H7 (cell line): ENCODE data around the gene IFT81. TPM values are rescaled to one million over a fixed set of nuclear protein-coding genes. Genes with fewer than 3 reads are reported as not detected.

ENCODE experiments used
- DNase-seq: peaks from one replicate; pipeline ENCODE4 v3.0.0; 2012
- H3K27me3 ChIP-seq: 2 replicates; pipeline ENCODE4 v1.6.0; 2011; ENCODE audit warnings: mild to moderate bottlenecking, low read length; ENCODE audit not compliant: control insufficient read depth, insufficient read depth
- H3K36me3 ChIP-seq: replicated peaks from 2 replicates; pipeline ENCODE4 v1.5.1; 2011; ENCODE audit warnings: low read length; ENCODE audit not compliant: control insufficient read depth, insufficient read depth
- H3K4me3 ChIP-seq: 2 replicates; pipeline ENCODE4 v1.5.1; 2011; ENCODE audit warnings: low read depth, mild to moderate bottlenecking, control low read depth, low read length, moderate library complexity; ENCODE audit not compliant: insufficient read depth
- total RNA-seq: library from RNA; depleted of rRNA; stranded (reverse); fragments of >200 nt; shearing (Covaris generic); gene quantifications from 2 replicates; pipeline ENCODE4 v1.2.3, GENCODE V29; 2014

IFT81 gene
- total RNA-seq, 1 experiment from 2014 or later: 7.0 TPM

- peak; percentile 90 for DNase-seq
- H3K27me3 ChIP-seq: no peaks in the 10 kb centered on the region
- H3K36me3 ChIP-seq: no peaks in the 10 kb centered on the region
- H3K4me3 ChIP-seq: no peak overlapping the region
These were observed 21.9 kb upstream of the IFT81 start for GRCh38 chr12:110102255-110102654.

GRCh38 chr12:110104188-110105094, 19.7 kb upstream of the IFT81 start:
- no peaks in the 10 kb centered on the region for H3K27me3 ChIP-seq
- H3K36me3 ChIP-seq: no peaks in the 10 kb centered on the region
- no peak for DNase-seq

GRCh38 chr12:110105159-110105558, 19.0 kb upstream of the IFT81 start:
- DNase-seq: no peak
- Histone ChIP-seq H3K27me3 (no peaks in the 10 kb centered on the region), H3K36me3 (no peaks in the 10 kb centered on the region), H3K4me3 (no peak overlapping the region)

More at GRCh38 chr12:110104188-110105094, 19.7 kb upstream of the IFT81 start:
- H3K4me3 ChIP-seq: no peak overlapping the region

- no peak for DNase-seq
- no peak overlapping the region for H3K4me3 ChIP-seq
- H3K27me3 ChIP-seq: no peaks in the 10 kb centered on the region
- H3K36me3 ChIP-seq: no peaks in the 10 kb centered on the region
These were observed 18.2 kb upstream of the IFT81 start for GRCh38 chr12:110105986-110106385.

DNA sequence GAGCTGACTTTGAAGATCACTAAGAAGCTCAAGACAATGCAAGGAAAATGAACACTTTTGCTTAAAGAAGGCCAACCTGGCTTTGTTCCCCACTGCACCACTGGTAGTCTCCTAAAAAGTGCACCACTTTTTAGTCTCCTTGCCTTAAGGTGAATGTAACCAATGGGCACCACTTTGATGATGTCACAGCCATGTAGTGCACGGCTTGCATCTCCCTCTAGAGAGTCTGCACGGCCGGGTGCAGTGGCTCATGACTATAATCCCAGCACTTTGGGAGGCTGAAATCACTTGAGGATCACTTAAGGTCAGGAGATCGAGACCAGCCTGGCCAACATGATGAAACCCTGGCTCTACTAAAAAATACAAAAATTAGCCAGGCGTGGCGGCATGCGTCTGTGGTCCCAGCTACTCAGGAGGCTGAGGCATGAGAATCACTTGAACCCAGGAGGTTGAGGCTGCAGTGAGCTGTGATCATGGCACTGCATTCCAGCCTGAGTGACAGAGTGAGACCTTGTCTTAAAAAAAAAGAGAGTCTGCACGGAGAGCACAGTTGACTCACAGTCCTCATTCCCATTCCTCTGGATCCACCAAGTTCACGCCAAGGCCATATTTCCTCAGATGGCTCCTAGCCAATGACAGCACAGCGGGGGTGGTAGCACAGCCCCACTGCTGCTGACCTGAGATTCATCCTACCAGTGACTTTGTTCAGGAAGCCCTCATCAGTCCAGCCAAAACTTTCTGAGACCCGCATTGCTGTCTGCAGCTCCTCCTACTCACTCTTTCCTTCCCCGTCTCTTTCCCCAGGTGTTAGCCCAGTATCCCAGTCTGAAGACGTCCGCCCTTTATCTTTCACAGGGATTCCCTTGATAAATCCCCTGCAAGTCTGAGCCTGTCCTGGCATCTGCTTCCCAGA, 16.5 kb upstream of the IFT81 start:
- no peak overlapping the region for H3K4me3 ChIP-seq
- DNase-seq: no peak
- H3K27me3 ChIP-seq: no peaks in the 10 kb centered on the region
- no peaks in the 10 kb centered on the region for H3K36me3 ChIP-seq

DNA sequence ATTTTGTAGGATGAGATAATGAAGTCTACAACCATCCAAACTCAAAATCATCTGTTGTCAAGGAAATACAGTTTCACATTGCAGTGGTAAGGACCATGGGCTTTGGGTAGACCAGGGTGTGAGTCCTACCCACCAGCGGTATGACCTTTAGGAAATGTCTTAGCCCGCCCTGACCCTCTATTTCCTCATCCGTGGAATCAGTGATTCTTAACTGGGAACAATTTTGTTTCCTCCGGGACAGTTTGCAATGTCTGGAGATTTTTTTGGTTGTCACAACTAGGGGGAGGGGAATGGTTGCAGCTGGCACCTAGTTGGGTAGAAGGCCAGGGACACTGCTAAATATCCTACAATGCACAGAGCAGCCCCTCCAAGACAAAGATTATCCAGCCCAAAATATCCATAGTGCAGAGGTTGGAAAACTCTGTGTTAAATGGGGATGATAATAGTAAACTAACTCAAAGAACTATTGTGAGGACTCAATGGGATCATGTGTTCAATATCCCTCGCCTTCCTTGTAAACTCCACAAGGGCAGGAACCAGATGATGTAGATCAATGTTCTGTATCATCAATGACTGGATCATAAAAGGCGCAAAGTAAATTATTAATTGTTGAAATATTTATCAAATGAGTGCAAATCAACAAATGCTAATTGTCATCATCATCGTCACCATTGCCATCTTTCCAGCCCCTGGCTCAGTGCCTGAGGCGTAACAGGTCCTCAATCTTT, 15.7 kb upstream of the IFT81 start:
- Histone ChIP-seq H3K27me3 (no peaks in the 10 kb centered on the region), H3K4me3 (no peak overlapping the region), H3K36me3 (no peaks in the 10 kb centered on the region)
- no peak for DNase-seq

DNA sequence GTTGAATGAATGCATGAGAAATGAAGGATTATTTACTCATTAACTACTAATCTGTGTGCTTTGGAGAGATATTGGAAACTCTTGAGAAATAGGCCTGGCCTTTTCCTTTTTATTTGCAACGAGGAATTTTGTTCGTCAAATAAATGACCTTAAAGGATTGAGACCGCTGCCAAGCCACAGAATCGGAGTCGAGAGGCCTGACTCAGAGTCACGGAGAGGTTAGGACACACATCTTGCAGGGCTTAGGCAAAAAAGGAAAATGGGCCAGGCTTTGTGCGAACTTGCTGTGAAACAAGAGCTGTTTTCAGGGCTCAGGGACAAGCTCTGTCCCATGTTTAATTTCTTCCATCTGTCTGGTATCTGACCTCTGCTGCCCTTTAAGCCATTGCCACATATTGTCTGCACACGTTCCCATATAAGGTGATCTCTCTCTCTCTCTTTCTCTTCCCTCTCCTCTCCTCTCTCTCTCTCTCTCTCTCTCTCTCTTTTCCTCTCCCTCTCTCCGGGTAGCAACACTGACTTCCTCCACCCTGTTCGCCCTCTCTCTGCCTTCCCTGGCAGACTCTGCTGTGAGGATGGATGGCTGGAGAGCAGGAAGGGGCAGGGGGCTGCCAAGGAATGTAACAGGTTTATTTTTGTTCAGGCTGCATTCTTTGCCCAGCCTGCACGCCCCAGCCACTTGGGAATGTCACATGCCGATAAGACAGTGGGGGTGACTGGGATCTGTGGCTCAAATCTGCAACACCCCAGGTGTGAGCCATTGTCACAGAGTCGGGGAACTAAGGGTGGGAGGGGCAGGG, 14.9 kb upstream of the IFT81 start:
- Histone ChIP-seq H3K27me3 (no peaks in the 10 kb centered on the region), H3K36me3 (no peaks in the 10 kb centered on the region), H3K4me3 (no peak overlapping the region)
- no peak for DNase-seq

- Histone ChIP-seq H3K4me3 (no peak overlapping the region), H3K36me3 (no peaks in the 10 kb centered on the region), H3K27me3 (no peaks in the 10 kb centered on the region)
- no peak for DNase-seq
These were observed 14.2 kb upstream of the IFT81 start for GRCh38 chr12:110109837-110110535.

GRCh38 chr12:110111476-110112334, 12.5 kb upstream of the IFT81 start:
- H3K27me3 ChIP-seq: no peaks in the 10 kb centered on the region
- no peak for DNase-seq
- no peaks in the 10 kb centered on the region for H3K36me3 ChIP-seq
- H3K4me3 ChIP-seq: no peak overlapping the region

GRCh38 chr12:110112335-110112660, 11.9 kb upstream of the IFT81 start:
- H3K36me3 ChIP-seq: no peaks in the 10 kb centered on the region
- no peak for DNase-seq
- H3K27me3 ChIP-seq: no peaks in the 10 kb centered on the region
- no peak overlapping the region for H3K4me3 ChIP-seq

- no peak for DNase-seq
- no peak overlapping the region for H3K4me3 ChIP-seq
- no peaks in the 10 kb centered on the region for H3K27me3 ChIP-seq
- no peaks in the 10 kb centered on the region for H3K36me3 ChIP-seq
These were observed 9.6 kb upstream of the IFT81 start for GRCh38 chr12:110114528-110114937.

- Histone ChIP-seq H3K27me3 (no peaks in the 10 kb centered on the region), H3K36me3 (no peaks in the 10 kb centered on the region), H3K4me3 (no peak overlapping the region)
- DNase-seq: no peak
These were observed 8.5 kb upstream of the IFT81 start for GRCh38 chr12:110115675-110116074.

DNA sequence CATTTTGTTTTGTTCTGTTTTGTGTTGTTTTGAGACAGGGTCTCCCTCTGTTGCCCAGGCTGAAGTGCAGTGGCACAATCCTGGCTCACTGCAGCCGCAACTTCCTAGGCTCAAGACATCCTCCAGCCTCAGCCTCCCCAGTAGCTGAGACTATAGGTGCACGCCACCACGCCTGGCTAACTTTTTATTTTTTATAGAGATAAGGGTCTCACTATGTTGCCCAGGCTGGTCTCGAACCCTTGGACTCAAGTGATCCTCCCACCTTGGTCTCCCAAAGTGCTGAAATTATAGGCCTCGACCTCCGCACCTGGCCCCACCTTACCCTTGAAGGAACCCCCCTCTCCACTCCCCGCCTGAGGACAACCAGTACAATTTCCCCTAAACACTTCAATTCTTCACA, 7.5 kb upstream of the IFT81 start:
- H3K27me3 ChIP-seq: no peaks in the 10 kb centered on the region
- H3K4me3 ChIP-seq: no peak overlapping the region
- no peaks in the 10 kb centered on the region for H3K36me3 ChIP-seq
- DNase-seq: no peak
